Measurements from ENCODE around the gene CYP4B1. TPM values are rescaled to one million over a fixed set of nuclear protein-coding genes. Genes with fewer than 3 reads are reported as not detected.
"Not testable (repeated sequence)": the region's sequence is repeated elsewhere in the genome, so short reads cannot be mapped to it uniquely, and the experiment has no call there.

The CYP4B1 gene
- total and polyA plus RNA-seq, 7 donors, result 0.23 to 50.3 (median 17.2) TPM

DNA sequence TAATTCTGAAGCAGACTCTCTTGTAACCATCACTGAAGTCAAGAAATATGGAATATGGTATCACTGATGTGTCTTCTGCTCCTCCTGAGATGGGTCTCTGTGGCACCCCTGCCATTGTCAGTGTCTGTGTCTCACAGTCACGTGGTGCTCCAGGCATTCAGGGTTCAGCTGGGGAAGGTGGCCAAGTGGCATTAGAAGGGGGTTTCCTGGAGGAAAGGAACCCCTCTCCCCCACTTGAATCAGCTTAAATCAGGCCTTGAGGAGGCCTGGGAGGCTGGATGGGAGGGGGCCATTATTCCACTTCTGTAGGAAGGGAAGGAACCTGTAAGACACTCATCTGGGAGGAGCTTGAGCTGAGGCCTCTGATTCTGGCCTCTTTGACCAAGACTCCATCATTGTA lies 20.5 kb downstream of the CYP4B1 start:
- no peak overlapping the region for H3K4me3 ChIP-seq
- DNase-seq, result no peak
- TF ChIP-seq, protein P1, sequence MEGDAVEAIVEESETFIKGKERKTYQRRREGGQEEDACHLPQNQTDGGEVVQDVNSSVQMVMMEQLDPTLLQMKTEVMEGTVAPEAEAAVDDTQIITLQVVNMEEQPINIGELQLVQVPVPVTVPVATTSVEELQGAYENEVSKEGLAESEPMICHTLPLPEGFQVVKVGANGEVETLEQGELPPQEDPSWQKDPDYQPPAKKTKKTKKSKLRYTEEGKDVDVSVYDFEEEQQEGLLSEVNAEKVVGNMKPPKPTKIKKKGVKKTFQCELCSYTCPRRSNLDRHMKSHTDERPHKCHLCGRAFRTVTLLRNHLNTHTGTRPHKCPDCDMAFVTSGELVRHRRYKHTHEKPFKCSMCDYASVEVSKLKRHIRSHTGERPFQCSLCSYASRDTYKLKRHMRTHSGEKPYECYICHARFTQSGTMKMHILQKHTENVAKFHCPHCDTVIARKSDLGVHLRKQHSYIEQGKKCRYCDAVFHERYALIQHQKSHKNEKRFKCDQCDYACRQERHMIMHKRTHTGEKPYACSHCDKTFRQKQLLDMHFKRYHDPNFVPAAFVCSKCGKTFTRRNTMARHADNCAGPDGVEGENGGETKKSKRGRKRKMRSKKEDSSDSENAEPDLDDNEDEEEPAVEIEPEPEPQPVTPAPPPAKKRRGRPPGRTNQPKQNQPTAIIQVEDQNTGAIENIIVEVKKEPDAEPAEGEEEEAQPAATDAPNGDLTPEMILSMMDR (IDR thresholded peaks at IDR 0.05), result no peak
- TF ChIP-seq POLR2AphosphoS5 (IDR thresholded peaks at IDR 0.05) (no peak), POLR2A (IDR thresholded peaks at IDR 0.05) (no peak), EP300 (IDR thresholded peaks at IDR 0.05) (no peak)
- no peak overlapping the region for H3K27ac ChIP-seq
- H3K9me3 ChIP-seq, result no peaks in the 10 kb centered on the region
- no peaks in the 10 kb centered on the region for H3K27me3 ChIP-seq
- H3K4me1 ChIP-seq, result no peaks in the 10 kb centered on the region
- WGBS, 2 donors, result 68% methylated on average over 1 of the region's 1 CpG
- H3K36me3 ChIP-seq, result no peaks in the 10 kb centered on the region
- intact Hi-C loops (cut with DNase I), result no loop called here

DNA sequence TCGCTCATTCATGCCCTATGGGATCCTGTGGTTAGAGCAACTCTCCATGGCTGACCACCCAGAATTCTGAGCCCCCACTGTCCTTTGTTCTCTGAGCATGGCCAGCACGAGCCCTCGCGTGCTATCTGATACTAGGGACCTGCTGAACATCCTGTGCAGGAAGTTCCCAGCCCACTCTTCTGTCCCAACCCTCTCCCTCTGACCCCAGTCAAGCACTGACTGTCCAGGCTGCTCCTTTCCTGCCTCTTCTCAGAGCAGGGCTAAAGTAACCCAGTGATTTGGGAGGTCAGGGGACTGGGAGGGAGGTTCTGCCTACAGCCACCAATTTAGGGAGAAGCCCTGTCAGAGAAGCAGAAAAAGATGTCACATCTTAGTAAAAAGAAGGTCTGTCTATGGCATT lies 21.2 kb downstream of the CYP4B1 start:
- H3K4me1 ChIP-seq, result no peaks in the 10 kb centered on the region
- no peaks in the 10 kb centered on the region for H3K36me3 ChIP-seq
- intact Hi-C loops (cut with DNase I), result no loop called here
- TF ChIP-seq, protein P1 (IDR thresholded peaks at IDR 0.05), result no peak
- no peak for TF ChIP-seq POLR2A (IDR thresholded peaks at IDR 0.05)
- no peak for TF ChIP-seq POLR2AphosphoS5 (IDR thresholded peaks at IDR 0.05)
- no peak for TF ChIP-seq EP300 (IDR thresholded peaks at IDR 0.05)
- 69 to 91% methylated on average over 4 of the region's 4 CpGs for WGBS, 2 donors
- H3K27me3 ChIP-seq, result no peaks in the 10 kb centered on the region
- DNase-seq, result no peak
- no peak overlapping the region for H3K27ac ChIP-seq
- no peaks in the 10 kb centered on the region for H3K9me3 ChIP-seq
- H3K4me3 ChIP-seq, result no peak overlapping the region

DNA sequence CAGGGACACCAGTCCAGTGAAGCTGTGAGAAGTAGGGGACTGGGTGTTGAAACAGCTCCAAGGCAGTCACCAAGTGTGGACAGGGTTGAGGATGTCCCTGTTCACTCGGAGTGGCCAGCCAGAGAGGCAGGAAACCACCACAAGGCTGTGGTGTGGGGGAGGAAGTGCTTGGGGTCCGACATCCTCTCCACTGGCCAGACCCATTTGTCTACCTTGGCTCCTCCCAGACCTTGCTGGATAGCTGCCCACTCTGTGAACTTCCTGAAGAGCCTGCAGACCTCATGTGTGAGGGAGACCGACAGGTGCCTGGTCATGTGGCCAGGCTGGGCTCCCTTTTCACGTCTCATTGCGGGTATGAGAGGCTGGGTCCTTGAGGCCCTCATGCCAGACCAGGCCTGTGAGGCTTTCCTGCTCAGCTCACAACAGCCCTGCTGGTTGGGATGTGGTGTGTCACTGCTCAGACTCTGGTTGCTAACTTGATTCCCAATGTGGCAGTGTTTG lies 21.8 kb downstream of the CYP4B1 start:
- 43 to 77% methylated on average over 5 of the region's 5 CpGs for WGBS, 2 donors
- Histone ChIP-seq H3K9me3 (no peaks in the 10 kb centered on the region), H3K27me3 (no peaks in the 10 kb centered on the region), H3K4me1 (no peaks in the 10 kb centered on the region), H3K27ac (no peak overlapping the region), H3K36me3 (no peaks in the 10 kb centered on the region), H3K4me3 (no peak overlapping the region)
- no peak for DNase-seq
- TF ChIP-seq POLR2AphosphoS5 (IDR thresholded peaks at IDR 0.05) (no peak), POLR2A (IDR thresholded peaks at IDR 0.05) (no peak), EP300 (IDR thresholded peaks at IDR 0.05) (no peak)
- TF ChIP-seq, protein P1 (IDR thresholded peaks at IDR 0.05), result no peak
- intact Hi-C loops (cut with DNase I), result no loop called here

DNA sequence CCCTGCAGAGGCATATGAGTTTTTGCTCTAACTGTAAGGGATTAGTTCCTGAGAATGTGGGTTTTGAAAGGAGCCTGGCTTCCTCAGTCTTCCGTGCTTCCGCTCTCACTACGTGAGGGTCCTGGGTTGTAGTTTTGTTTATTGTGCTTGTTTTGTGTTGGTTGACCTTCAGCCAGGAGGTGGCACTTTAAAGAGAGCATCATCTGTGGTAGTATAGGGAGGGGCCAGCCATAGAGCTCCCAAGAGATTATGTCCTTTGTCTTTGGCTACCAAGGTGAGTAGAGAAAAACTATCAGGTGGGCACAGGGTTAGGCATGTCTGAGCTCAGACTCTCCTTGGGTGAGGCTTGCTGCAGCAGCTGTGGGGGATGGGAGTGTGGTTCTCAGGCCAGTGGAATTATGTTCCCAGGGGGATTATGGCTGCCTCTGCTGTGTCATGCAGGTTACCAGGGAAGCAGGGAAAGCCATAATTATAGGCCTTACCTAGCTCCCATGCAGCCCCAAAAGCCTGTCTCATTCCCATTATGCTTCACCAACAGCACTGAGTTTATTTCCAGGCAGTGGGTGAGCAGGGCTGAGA lies 23.5 kb downstream of the CYP4B1 start:
- Histone ChIP-seq H3K27ac (no peak overlapping the region), H3K4me3 (no peak overlapping the region), H3K9me3 (no peaks in the 10 kb centered on the region), H3K36me3 (no peaks in the 10 kb centered on the region), H3K27me3 (no peaks in the 10 kb centered on the region), H3K4me1 (no peaks in the 10 kb centered on the region)
- 83 to 90% methylated on average over 3 of the region's 3 CpGs for WGBS, 2 donors
- DNase-seq, result no peak
- TF ChIP-seq POLR2AphosphoS5 (IDR thresholded peaks at IDR 0.05), result no peak
- TF ChIP-seq POLR2A (IDR thresholded peaks at IDR 0.05), result no peak
- TF ChIP-seq, protein P1 (IDR thresholded peaks at IDR 0.05), result no peak
- TF ChIP-seq EP300 (IDR thresholded peaks at IDR 0.05), result no peak
- intact Hi-C loops (cut with DNase I), result no loop called here

DNA sequence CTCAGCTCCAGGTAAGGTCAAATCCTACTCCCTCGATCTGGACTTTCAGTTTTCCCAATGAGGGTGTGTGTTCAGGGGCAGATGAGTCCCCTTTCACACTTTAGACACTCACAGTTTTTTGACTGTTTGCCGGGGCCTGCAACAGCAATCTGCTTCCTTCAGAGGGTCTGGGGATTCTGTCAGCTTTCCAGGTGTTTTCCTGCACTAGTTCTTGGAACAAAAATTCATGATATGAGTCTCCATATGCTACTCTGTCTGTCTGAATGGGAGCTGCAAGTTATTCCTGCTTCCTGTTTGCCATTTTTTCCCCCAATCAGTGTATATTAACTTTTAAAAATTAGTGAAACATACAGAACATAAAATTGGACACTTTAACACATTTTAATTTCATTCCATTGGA lies 24.3 kb downstream of the CYP4B1 start:
- no peak overlapping the region for H3K4me3 ChIP-seq
- no peak for TF ChIP-seq EP300 (IDR thresholded peaks at IDR 0.05)
- TF ChIP-seq POLR2A (IDR thresholded peaks at IDR 0.05), result no peak
- TF ChIP-seq, protein P1 (IDR thresholded peaks at IDR 0.05), result no peak
- no peak for TF ChIP-seq POLR2AphosphoS5 (IDR thresholded peaks at IDR 0.05)
- no peaks in the 10 kb centered on the region for H3K9me3 ChIP-seq
- no peak for DNase-seq
- 47 to 58% methylated on average over 2 of the region's 2 CpGs for WGBS, 2 donors
- H3K36me3 ChIP-seq, result no peaks in the 10 kb centered on the region
- H3K4me1 ChIP-seq, result no peaks in the 10 kb centered on the region
- no peaks in the 10 kb centered on the region for H3K27me3 ChIP-seq
- intact Hi-C loops (cut with DNase I), result no loop called here
- no peak overlapping the region for H3K27ac ChIP-seq

DNA sequence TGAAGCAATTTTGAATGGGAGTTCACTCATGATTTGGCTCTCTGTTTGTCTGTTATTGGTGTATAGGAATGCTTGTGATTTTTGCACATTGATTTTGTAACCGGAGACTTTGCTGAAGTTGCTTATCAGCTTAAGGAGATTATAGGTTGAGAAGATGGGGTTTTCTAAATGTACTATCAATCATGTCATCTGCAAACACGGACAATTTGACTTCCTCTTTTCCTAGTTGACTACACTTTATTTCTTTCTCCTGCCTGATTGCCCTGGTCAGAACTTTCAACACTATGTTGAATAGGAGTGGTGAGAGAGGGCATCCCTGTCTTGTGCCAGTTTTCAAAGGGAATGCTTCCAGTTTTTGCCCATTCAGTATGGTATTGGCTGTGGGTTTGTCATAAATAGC lies 28.0 kb downstream of the CYP4B1 start:
- H3K27me3 ChIP-seq; H3K36me3 ChIP-seq; H3K4me3 ChIP-seq; H3K27ac ChIP-seq; DNase-seq; H3K9me3 ChIP-seq; intact Hi-C loops (cut with DNase I); H3K4me1 ChIP-seq: not testable (repeated sequence)
- whole genome bisulfite sequencing, 2 donors, result 62% methylated on average over 2 of the region's 2 CpGs

Data from sigmoid colon (tissue), 7 donors.